ENCODE data around the gene PCDH12.
A peak's percentile ranks its signal among the peaks of the same experiment; 100 is the strongest.
"Not testable (repeated sequence)": the region's sequence is repeated elsewhere in the genome, so short reads cannot be mapped to it uniquely, and the experiment has no call there.

Gene PCDH12

GRCh38 chr5:141941779-141942178, 16.2 kb downstream of the PCDH12 start:
- H3K9me3 ChIP-seq = no peaks in the 10 kb centered on the region
- H3K4me3 ChIP-seq = no peak overlapping the region
- H3K4me1 ChIP-seq = no peaks in the 10 kb centered on the region
- no peak for DNase-seq (ENCODE audit: low spot score in 2 of 2)
- H3K27me3 ChIP-seq (ENCODE audit: low read depth) = no peaks in the 10 kb centered on the region
- peaks cover 16% of the 10 kb centered on the region for H3K36me3 ChIP-seq (replicated peaks)
- in situ Hi-C loops (cut with MboI; ENCODE audit: low sequenced_read_pairs) = no loop called here

DNA sequence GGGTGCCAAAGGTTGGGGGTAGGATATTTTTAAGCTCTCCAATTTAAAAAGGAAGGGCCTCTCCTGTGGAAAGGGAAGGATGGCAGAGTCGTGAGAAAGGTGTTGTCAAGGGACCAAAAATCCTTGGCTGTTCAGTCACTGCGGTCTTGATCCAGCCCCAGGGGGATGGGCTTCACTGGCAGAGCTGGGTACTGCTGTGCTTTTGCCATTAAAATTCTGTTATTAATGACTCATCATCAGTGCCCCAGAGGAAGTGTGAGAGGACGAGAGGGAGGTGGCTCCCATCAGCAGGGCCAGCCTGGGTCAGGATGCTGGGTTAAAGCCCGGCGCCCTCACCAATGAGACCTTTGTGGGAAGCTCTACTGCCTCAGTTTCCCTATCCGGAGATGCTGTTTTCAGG, 16.7 kb downstream of the PCDH12 start:
- no peak overlapping the region for H3K4me3 ChIP-seq
- no peaks in the 10 kb centered on the region for H3K4me1 ChIP-seq
- no peak for DNase-seq (ENCODE audit: low spot score in 2 of 2)
- H3K36me3 ChIP-seq (replicated peaks) = peaks cover 19% of the 10 kb centered on the region
- in situ Hi-C loops (cut with MboI; ENCODE audit: low sequenced_read_pairs) = no loop called here
- no peaks in the 10 kb centered on the region for H3K27me3 ChIP-seq (ENCODE audit: low read depth)
- H3K9me3 ChIP-seq = no peaks in the 10 kb centered on the region

GRCh38 chr5:141940695-141941271, 17.2 kb downstream of the PCDH12 start:
- H3K9me3 ChIP-seq = no peaks in the 10 kb centered on the region
- peaks cover 20% of the 10 kb centered on the region for H3K36me3 ChIP-seq (replicated peaks)
- no peaks in the 10 kb centered on the region for H3K27me3 ChIP-seq (ENCODE audit: low read depth)
- no peak overlapping the region for H3K4me3 ChIP-seq
- in situ Hi-C loops (cut with MboI; ENCODE audit: low sequenced_read_pairs) = no loop called here
- no peaks in the 10 kb centered on the region for H3K4me1 ChIP-seq
- no peak for DNase-seq (ENCODE audit: low spot score in 2 of 2)

DNA sequence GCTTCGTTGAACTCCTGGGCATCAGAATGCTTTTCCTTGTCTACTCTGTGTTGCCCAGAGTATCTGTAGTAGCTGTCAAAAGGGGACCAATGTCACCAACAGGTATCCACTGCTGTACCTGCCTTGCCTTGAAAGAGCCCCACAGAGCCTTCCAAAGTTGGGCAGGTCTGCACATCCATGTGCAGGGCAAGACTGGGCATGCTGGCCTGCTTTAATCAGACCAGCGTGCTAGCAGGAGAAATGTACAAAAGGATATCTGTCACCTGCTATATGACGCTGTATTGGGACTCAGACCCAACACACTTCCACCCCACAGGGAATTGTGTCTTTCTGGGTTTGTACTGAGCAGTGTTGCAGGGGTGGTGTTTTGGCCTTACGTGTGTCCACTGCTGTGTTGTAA, 22.5 kb downstream of the PCDH12 start:
- Histone ChIP-seq H3K4me1 (no peaks in the 10 kb centered on the region), H3K4me3 (no peak overlapping the region), H3K9me3 (no peaks in the 10 kb centered on the region), H3K27me3 (ENCODE audit: low read depth) (no peaks in the 10 kb centered on the region), H3K36me3 (replicated peaks) (peaks cover 50% of the 10 kb centered on the region)
- in situ Hi-C loops (cut with MboI; ENCODE audit: low sequenced_read_pairs) = no loop called here
- DNase-seq (ENCODE audit: low spot score in 2 of 2) = no peak

DNA sequence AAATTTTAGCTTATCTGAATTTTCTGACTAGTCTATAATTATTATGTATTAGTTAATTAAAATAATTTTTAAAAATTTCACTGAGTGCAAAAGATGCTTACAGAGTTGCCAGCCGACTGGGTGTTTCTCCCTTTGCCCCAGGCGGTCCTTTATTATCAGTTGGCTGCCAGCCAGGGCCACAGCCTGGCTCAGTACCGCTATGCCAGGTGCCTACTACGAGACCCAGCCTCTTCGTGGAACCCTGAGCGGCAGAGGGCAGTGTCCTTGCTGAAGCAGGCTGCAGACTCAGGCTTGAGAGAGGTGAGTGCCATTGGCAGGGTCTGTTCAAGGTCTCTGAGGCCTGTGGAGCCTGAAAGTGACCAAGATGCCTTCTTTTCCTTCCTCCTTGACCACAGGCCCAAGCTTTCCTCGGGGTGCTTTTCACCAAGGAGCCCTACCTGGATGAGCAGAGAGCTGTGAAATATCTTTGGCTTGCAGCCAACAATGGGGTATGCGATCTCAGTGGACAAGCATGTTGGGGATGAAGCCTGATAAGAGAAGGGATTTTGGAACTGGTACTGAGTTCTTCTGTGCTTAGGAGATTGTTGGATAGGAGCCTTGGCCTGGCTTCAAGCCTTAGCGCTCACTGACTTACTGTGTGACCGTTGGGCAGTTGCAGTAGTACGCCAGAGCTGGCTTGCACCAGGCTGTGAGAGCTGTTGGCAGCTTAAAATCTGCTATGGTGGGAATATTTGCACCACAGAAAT, 23.7 kb downstream of the PCDH12 start:
- Histone ChIP-seq H3K4me3 (no peak overlapping the region), H3K4me1 (no peaks in the 10 kb centered on the region), H3K9me3 (no peaks in the 10 kb centered on the region), H3K36me3 (replicated peaks) (peaks cover 58% of the 10 kb centered on the region), H3K27me3 (ENCODE audit: low read depth) (no peaks in the 10 kb centered on the region)
- no peak for DNase-seq (ENCODE audit: low spot score in 2 of 2)
- in situ Hi-C loops (cut with MboI; ENCODE audit: low sequenced_read_pairs) = no loop called here

DNA sequence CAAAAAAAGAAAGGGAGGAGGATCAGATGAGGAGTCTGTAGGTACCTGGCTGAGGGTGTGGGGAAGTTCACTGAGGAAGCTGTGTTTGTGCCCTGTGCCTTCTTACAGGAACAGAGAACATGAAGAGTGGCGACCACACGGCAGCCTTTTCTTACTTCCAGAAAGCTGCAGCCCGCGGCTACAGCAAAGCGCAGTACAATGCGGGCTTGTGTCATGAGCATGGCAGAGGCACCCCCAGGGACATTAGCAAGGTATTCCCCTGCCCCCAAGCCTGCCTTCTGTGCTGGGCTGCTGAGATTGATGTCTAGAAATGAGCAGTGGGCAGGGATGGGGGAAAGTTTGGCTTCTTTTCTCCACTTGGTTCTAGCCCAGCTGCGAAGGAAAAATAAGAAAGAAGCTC, 24.9 kb downstream of the PCDH12 start:
- Histone ChIP-seq H3K4me3 (no peak overlapping the region), H3K9me3 (no peaks in the 10 kb centered on the region), H3K27me3 (ENCODE audit: low read depth) (no peaks in the 10 kb centered on the region), H3K4me1 (no peaks in the 10 kb centered on the region), H3K36me3 (replicated peaks) (peaks cover 62% of the 10 kb centered on the region)
- in situ Hi-C loops (cut with MboI; ENCODE audit: low sequenced_read_pairs) = no loop called here
- DNase-seq (ENCODE audit: low spot score in 2 of 2) = no peak

DNA sequence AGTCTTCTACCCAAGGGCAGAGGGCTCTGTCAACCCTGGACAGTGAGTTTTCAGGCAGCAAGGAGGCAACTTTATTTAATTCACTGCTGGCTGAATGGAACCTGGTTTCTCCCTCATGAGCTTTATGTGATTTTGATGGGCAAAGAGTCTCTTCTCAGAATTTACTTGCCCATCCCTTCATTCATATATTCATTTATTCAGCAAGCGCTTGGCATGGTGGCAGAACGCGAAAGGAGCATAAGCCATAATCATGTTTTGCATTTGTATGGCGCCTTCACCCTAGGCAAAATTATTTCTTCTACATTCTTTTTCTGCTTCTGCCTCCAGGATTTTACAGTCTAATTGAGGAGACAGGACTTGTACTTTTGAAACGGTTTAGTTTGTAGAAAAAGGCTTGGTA, 26.3 kb downstream of the PCDH12 start:
- Histone ChIP-seq H3K9me3 (no peaks in the 10 kb centered on the region), H3K36me3 (replicated peaks) (peaks cover 59% of the 10 kb centered on the region), H3K27me3 (ENCODE audit: low read depth) (no peaks in the 10 kb centered on the region), H3K4me1 (no peaks in the 10 kb centered on the region), H3K4me3 (no peak overlapping the region)
- in situ Hi-C loops (cut with MboI; ENCODE audit: low sequenced_read_pairs) = no loop called here
- DNase-seq (ENCODE audit: low spot score in 2 of 2) = no peak

GRCh38 chr5:141929398-141930058, 28.5 kb downstream of the PCDH12 start:
- Histone ChIP-seq H3K4me3 (no peak overlapping the region), H3K27me3 (ENCODE audit: low read depth) (no peaks in the 10 kb centered on the region), H3K9me3 (no peaks in the 10 kb centered on the region), H3K4me1 (peaks cover under 1% of the 10 kb centered on the region; the same call in 1 of the 2 replicates), H3K36me3 (replicated peaks) (peaks cover 55% of the 10 kb centered on the region)
- in situ Hi-C loops (cut with MboI; ENCODE audit: low sequenced_read_pairs) = no loop called here
- no peak for DNase-seq (ENCODE audit: low spot score in 2 of 2)

DNA sequence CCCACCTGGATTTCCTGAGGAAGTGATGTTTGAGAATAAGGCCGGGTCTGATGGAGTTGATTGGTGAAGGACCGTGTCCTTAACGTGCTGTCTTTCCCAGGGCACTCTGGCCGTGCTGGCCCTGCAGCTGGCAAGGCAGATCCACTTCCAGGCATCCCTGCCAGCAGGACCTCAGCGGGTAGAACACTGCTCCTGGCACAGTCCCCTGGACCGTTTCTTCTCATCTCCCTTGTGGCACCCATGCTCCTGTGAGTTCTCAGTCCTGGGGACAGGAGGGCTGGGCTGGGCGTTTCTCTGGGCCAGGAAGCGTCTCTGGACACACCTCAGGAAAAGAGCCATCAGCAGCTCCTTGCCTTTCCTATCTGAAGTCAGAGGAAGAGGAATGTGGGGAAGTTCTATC, 30.0 kb downstream of the PCDH12 start:
- no peak for DNase-seq (ENCODE audit: low spot score in 2 of 2)
- Histone ChIP-seq H3K27me3 (ENCODE audit: low read depth) (no peaks in the 10 kb centered on the region), H3K4me1 (peaks cover 4% of the 10 kb centered on the region), H3K36me3 (replicated peaks) (peaks cover 48% of the 10 kb centered on the region), H3K9me3 (no peaks in the 10 kb centered on the region), H3K4me3 (no peak overlapping the region)
- in situ Hi-C loops (cut with MboI; ENCODE audit: low sequenced_read_pairs) = no loop called here

GRCh38 chr5:141926434-141926833, 31.6 kb downstream of the PCDH12 start:
- H3K9me3 ChIP-seq = no peaks in the 10 kb centered on the region
- no peak overlapping the region for H3K4me3 ChIP-seq
- H3K27me3 ChIP-seq (ENCODE audit: low read depth) = no peaks in the 10 kb centered on the region
- peaks cover 39% of the 10 kb centered on the region for H3K36me3 ChIP-seq (replicated peaks)
- DNase-seq (ENCODE audit: low spot score in 2 of 2) = no peak
- peaks cover 4% of the 10 kb centered on the region for H3K4me1 ChIP-seq
- in situ Hi-C loops (cut with MboI; ENCODE audit: low sequenced_read_pairs) = no loop called here

DNA sequence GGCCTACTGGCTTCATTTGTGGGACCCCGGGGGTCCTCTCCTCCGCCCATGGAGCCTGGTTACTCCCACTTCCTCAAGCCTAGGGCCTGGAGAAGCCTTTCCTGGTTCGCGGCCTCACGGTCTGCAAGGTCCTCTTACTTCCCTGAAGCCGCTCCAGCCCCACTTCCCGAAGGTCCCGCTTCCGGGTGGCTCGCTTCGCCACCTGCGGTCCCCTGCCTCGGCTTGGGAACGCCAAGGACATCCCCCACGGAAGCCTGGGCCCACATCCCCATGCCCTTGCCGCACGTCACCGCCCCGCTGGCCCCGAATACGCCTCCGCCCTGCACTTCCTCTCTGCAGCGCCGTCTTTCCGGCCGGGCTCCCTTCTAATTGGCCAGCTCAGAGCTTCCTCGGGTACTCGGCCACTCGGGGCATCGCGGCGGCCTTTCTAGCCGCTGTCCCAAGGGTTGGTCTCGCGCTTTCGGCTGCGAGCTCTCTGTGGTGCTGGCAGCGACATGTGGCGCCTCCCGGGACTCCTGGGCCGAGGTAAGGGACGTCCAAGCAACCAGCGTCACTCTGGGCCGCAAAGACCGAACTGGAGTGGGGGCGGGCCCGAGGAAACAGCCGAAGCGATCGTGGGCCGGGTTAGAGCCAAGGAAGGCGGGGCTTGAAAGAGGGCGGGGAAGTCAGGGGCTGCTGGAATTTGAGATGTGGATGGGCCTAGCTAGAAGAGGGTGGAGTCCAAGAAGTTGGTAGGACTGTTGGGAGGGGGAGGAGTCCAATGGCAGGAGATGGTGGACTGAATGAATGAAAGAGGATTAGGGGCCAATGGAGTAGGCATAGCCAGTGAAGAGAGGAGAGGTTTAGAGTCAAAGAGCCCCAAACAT, 34.3 kb downstream of the PCDH12 start, which contains the start of gene DELE1:
Gene DELE1, plus strand, starts transcription at position 424 of the 866 bp plus-strand sequence. Its CDS starts 71 bp downstream, at position 495.
- Histone ChIP-seq H3K4me1 (peaks cover 4% of the 10 kb centered on the region), H3K27me3 (ENCODE audit: low read depth) (no peaks in the 10 kb centered on the region), H3K9me3 (no peaks in the 10 kb centered on the region), H3K36me3 (replicated peaks) (peaks cover 23% of the 10 kb centered on the region), H3K4me3 (peak within 1 kb of the TSS; percentile 98)
- DNase-seq (ENCODE audit: low spot score in 2 of 2) = peak; percentile 95 to 96
- in situ Hi-C loops (cut with MboI; ENCODE audit: low sequenced_read_pairs) = no loop called here

GRCh38 chr5:141922827-141923447, 35.1 kb downstream of the PCDH12 start:
- H3K27me3 ChIP-seq (ENCODE audit: low read depth); in situ Hi-C loops (cut with MboI; ENCODE audit: low sequenced_read_pairs); H3K9me3 ChIP-seq; H3K4me1 ChIP-seq; DNase-seq (ENCODE audit: low spot score in 2 of 2): not testable (repeated sequence)
- H3K4me3 ChIP-seq = peak overlapping the region; percentile 98
- H3K36me3 ChIP-seq (replicated peaks) = peaks cover 15% of the 10 kb centered on the region

DNA sequence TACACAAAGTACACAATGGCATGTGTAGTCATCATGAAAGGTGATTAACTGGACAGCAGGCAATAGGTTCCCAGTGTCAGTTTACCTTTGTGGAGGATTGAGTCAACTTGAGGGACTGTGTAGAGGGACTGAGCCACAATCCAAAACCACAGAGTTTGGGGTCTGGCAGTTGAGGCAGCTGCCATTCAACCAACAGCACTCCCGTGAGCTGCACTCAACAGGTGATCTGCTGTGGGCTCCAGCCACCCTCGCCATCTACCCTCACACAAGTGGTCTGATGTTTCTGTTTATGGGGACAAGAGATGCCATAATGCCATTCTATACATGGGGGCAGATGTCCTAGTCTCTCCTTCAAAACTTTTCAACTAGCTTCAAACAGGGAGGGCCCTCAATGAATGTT, 37.2 kb downstream of the PCDH12 start:
- no peak for DNase-seq (ENCODE audit: low spot score in 2 of 2)
- Histone ChIP-seq H3K36me3 (replicated peaks) (peaks cover 7% of the 10 kb centered on the region), H3K4me1 (peaks cover 4% of the 10 kb centered on the region), H3K4me3 (no peak overlapping the region), H3K27me3 (ENCODE audit: low read depth) (no peaks in the 10 kb centered on the region), H3K9me3 (no peaks in the 10 kb centered on the region)
- in situ Hi-C loops (cut with MboI; ENCODE audit: low sequenced_read_pairs) = no loop called here

All from HAP-1 (cell line).